GM18861 (cell line): ENCODE data around the gene CLIP1.
"Not testable (repeated sequence)": the region's sequence is repeated elsewhere in the genome, so short reads cannot be mapped to it uniquely, and the experiment has no call there.

Experiments used
- ATAC-seq: cut with Tn5 transposase; IDR thresholded peaks from one replicate; pipeline ENCODE4 v1.9.1; 2021; ENCODE audit not compliant: unreplicated experiment

Gene CLIP1

DNA sequence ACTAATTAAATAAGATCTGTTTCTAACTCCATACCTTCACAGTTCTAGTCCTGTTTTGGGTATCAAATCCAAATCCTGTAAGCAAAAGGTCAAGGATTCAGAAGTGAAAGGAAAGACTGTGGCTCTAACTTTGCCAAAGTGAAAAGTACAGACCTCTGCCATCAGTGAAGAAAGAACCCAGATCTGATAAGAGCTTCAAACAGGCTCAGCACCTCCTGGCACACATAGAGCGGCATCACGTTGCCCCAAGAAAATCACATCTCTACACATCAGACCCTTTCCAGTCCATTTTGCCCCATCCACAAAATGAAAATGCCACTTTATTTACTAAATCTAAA lies 23.2 kb downstream of the CLIP1 start:
- no peak for ATAC-seq

DNA sequence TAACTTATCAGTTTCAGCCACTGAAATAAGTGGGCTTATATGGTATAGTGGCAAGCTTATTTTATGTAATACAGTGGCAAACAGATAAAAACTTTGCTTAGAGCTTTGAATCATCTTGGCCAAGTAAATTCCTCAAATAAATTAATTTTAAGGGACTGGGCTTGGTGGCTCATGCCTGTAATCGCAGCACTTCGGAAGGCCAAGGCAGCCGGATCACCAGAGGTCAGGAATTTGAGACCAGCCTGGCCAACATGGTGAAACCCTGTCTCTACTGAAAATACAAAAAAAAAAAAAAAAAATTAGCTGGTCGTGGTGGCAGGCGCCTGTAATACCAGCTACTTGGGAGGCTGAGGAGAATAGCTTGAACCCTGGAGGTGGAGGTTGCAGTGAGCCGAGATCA lies 24.5 kb downstream of the CLIP1 start:
- ATAC-seq: not testable (repeated sequence)

DNA sequence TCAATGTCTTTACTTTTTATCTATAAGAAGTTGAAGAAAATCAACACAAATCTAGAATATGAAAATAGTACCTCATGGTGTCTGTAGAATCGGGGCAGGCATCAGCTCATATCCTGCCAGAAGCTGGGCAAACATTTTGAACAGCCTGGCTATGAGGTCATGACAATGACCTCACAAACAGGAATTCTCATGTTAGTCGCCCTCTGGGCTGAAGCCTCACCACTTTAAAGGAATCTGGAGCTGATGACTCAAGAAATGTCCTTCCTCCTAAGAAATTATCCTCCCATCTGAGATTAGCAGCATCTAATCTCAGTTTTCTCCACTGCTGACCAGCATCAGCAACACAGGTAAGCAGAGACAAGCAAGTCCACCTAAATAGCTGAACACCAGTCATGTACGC lies 27.1 kb downstream of the CLIP1 start:
- ATAC-seq: no peak

DNA sequence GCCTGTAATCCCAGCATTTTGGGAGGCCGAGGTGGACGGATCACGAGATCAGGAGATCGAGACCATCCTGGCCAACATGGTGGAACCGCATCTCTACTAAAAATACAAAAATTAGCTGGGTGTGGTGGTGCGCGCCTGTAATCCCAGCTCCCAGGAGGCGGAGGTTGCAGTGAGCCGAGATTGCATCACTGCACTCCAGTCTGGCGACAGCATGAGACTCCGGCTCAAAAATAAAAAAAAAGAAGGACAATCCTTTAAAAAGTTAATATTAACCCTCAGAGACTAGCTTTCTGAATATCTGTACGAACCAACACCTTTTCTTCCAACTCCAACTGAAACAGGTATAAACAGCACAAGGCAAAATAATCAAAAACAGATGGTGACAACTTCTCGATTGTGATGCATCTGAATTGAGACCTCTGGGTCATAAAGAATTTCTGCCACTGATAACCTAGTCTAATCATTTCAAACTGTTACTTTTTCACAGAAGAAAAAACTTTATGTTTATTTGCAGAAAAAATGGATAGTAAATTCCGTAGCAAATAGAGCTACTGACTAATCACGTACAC lies 27.8 kb downstream of the CLIP1 start:
- ATAC-seq: no peak

DNA sequence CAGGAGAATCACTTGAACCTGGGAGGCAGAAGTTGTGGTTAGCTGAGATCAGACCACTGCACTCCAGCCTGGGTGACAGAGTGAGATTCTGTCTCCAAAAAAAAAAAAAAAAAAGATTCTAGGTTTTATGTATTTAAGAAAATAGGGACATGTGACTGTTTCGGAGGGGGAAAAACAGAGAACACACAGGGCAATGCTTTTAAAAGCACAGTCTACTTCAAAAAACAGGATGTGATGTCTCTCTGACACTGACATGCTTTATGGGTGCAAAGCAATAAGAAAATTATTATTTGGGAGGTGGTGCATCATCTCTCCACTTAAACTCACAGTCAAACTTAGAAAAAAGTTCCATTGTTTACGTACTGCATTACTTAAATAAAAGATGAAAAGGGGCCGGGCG lies 28.7 kb downstream of the CLIP1 start:
- no peak for ATAC-seq

DNA sequence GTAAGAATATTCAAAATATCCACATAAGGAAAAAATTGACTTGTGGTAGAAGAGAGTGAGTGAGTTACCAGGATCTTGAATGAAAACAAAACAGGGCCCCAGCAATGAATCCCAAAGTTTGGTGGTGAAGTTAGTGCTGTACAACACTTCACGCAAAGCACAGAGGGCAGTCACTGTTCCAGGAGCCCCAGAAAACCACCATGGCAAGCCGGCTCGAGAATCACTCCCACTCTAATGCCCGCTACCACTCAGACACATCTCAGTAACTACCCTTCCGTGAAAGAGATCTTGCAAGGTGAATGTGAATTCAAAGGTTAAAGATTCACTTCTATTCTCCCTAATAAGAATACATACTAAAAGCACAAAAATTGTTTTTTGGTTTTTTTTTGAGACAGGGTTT lies 30.1 kb downstream of the CLIP1 start:
- no peak for ATAC-seq

DNA sequence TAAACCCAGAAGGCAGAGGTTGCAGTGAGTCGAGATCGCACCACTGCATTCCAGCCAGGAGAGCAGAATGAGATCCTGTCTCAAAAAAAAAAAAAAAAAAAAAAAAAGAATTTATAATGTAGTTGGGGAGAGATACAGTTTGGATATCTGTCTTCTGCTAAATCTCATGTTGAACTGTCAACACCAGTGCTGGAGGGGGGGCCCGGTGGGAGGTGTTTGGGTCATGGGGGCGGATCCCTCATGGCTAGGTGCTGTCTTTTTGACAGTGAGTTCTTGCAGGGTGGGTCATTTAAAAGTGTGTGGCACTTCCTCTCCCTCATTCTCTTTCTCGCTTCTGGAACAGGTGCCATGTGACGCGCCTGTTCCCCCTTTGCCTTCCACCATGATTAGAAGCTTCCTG lies 32.8 kb downstream of the CLIP1 start:
- ATAC-seq: no peak

DNA sequence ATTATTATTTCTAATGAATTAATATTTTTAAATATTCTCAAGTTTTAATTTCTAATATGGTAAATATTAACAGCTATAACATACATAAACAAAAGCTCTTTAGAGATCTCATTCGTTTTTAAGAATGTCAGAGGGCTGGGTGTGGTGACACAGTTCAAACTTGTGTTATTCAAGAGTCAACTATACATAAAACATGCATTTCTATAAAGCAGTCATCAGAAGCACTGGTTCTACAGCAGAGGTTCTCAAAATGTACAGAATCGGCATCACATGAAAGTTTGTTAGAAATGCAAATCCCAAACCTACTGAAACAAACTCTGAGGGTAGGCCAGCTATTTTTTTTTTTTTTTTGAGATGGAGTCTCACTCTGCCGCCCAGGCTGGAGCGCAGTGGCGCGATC lies 34.6 kb downstream of the CLIP1 start:
- ATAC-seq: no peak

DNA sequence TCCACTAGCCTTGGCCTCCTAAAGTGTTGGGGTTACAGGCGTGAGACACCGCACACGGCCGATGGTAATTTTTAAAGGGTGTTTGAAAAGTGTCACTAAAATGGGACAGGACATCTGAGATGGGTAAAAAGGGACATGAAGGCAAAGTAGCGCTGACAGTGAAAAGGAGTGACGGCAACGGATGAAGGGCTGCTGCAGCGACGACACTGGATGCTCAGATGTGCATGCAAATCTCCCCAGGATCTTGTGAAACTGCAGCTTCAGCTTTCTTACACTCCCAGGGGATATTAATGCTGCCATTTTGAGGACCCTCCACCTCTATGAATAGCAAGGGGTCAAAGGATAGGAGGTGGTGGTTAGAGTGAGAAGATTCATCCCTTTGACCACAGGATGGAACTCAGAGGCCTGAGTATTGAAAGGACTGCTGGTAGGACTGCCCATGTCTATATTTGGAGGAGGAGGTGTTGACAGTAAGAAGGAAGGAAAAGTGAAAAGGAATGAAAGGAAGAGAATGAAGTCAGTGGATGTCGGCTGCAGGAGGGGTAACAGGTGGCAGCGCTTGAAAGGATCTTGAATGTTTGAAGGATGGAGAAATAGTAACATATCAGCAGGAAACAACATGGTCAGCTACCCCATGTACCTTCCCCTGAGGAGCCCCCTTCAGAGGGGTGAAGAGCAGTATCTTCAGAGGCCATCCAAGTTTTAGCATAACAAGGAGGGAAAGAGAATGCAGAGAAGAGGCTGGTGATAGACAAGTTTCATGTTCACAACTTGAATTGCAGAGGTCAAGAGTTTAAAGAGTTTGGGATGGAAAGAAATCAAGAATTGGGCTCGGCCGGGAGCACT lies 37.1 kb downstream of the CLIP1 start:
- ATAC-seq: no peak

DNA sequence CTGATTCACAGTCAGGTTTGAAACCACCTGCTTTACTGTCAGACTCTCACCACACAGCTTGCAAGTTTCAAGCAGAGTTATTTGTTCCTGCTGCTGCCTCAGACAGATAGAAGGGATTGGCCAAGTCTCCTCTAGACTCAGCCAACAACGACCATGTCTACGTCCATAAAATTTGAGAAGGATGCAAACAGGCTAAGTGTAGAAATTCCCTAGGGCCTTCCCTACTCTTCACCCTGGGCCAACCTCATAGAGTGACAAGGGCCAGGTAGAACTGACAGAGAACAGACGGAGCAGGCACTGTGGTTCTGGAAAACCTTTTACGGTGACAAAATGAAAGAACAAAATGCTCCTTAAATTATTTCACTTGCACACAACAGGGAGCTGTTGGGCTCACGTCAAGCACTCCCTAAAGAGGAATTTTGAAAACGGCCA lies 39.5 kb downstream of the CLIP1 start:
- ATAC-seq: no peak

DNA sequence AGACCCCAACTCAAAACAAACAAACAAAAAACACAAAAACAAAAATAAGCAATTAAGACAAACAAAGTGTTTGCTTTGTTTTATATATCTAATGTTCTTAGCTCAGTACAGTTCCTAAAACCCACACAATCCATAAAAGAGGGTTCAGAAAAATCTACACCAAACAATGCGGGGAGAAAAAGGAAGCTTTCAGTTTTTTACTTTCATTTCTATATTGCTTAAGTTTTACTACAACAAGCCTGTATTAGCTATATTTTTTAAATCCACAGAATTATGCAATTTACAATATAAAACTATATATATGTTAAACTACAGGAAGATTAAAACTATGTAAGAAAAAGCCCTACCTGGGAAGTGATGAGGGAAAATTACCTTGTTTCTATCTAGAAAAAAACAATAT lies 41.4 kb downstream of the CLIP1 start:
- ATAC-seq: no peak

DNA sequence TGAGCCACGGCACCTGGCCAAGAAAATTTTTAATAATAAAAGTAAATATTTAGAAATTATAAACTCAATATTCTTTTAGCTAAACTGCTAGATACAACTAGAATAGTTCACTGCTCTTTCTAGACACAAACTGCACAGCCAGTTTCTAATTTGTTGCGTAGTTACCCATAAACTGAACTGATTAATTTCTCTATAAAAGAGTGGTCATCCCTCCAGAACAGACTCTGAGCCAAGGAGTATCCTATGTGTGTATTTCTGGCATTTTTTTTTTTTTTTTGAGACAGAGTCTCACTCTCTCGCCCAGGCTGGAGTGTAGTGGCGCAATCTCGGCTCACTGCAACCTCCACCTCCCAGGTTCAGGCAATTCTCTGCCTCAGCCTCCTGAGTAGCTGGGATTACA lies 45.7 kb downstream of the CLIP1 start:
- not testable (repeated sequence) for ATAC-seq

DNA sequence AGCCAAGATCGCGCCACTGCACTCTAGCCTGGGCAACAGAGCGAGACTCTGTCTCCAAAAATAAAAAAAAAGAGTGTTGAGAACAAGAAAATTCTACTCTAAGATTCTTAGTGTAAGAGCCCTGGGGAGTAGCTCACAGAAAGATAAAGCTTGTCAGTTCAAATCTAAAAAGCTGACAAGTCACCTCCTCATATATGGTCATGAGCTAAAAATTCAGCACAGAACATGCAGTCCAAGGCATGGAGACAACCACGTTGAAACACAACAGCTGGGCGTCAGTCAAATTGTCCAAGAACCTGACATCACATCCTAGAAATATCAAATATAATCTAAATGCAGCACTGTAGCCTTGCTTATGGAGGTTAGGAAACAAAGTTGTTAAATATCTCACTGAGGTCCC lies 47.8 kb downstream of the CLIP1 start:
- ATAC-seq: no peak

DNA sequence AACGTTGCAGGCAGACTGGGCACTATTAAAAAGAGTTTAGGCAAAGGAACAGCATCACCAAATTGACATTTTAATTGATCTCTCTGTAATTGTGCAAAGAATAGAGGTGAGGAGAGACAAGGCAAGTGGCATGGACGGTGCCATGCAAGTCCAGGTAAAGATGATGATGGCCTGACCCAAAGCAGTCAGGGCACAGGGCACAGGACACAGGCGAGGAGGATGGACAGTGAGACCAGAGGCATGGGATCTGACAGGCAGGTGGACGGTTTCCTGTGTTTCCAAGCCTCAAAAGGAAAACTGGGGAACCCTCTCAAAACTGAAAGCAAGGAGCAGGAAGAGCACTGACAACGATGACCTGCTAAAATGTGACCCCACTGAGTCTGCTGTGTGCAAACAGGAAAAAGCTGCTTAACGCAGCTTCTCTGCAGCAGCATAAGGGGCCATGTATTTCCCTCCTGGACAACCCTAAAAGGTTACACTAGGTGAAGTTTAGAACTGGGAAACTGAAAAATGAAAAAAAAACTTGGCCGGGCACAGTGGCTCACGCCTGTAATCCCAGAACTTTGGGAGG lies 50.9 kb downstream of the CLIP1 start:
- no peak for ATAC-seq

DNA sequence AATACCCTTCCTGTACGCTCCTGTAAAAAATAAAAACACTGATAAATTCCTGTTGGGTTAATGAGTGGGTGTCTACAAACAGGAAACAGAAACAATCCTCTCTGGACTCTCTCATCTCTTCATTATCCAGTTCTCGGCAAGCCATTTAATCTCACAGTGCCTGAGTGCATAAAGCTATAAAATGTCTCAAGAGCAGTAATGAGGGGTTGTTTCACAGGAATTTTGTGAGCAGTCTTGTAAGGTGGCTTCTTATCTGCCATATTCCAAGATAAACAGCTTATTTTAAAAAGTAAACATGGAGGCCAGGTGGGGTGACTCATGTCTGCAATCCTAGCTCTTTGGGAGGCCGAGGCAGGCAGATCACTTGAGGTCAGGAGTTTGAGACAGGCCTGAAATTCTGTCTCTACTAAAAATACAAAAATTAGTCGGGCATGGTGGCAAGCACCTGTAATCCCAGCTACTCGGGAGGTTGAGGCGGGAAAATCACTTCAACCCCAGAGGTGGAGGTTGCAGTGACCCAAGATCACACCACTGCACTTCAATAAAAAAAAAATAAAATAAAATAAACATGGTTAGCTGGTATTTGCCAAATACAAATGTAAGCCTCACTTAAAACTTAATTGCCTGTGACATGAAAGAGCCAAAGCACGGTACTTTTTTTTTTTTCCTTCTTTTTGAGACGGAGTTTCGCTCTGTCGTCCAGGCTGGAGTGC lies 54.0 kb downstream of the CLIP1 start:
- no peak for ATAC-seq

DNA sequence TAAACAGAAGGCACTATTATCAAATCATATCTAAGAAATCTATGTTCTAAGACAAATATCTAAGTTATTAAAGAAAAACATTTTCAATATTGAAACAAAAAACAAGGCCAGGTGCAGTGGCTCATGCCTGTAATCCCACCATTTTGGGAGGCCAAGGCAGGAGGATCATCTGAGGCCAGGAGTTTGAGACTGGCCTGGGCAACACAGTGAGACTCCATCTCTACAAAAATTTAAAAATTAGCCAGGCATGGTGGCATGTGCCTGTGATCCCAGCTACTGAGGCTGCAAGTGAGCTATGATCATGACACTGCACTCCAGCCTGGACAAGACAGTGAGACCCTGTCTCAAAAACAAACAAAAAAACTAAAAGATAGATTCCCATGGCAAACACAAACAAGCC lies 54.8 kb downstream of the CLIP1 start:
- ATAC-seq: not testable (repeated sequence)

DNA sequence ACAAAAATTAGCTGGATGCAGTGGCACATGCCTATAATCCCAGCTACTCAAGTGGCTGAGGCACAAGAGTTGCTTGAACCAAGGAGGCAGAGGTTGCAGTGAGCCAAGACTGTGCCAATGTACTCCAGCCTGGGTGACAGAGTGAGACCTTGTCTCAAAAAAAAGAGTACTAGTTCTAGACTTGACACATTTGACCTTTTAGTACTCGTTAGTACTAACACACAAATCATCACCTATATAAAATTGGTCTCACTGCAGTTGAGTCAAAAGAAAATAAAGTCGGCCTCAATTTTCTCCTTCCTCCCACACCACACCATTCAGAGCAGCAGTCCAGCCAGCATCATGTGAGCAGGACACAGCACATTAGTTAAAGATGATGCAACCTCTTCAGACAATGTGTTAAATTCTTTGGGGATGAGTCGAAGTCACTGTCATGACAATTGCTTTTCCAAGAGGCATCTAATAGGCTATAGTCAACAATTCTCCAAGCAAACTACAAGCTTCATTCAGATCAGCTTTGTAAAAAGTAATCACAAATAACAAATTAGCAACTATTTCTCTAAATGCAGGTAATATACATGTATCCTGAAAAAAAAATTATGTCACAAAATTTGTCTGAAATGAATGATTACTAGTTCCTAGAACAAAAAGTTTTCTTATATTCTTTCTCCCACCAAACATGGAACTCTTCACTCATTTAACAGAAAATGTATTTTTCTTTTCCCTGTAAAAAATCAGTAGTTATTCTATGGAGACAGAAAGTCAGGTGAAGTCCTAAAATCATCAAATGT lies 55.6 kb downstream of the CLIP1 start:
- no peak for ATAC-seq

DNA sequence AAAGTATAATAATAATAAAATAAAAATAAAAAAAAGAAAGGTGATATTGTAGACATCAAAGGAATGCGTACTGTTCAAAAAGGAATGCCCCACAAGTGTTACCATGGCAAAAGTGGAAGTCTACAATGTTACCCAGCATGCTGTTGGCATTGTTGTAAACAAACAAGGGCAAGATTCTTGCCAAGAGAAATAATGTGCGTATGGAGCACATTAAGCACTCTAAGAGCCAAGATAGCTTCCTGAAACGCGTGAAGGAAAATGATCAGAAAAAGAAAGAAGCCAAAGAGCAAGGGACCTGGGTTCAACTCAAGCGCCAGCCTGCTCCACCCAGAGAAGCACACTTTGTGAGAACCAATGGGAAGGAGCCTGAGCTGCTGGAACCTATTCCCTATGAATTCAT lies 57.2 kb downstream of the CLIP1 start:
- not testable (repeated sequence) for ATAC-seq

DNA sequence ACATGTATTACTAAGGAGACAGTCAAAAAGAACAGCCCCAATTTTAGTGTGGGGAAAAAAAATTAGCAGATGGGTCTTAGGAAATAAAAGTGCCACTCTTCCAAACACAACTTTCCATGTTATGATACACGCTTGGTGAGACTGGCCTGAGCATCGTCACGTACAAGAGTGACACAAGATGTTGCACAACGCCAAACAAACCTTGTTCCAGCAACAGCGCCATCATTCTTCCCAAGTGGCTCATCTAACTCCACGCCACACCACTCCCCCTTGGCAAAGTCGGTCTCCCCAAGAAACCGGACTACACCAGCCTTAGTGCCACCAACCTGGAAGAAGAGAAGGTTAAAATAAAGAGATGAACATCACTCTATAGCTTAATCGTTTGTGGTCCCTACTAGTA lies 58.7 kb downstream of the CLIP1 start:
- ATAC-seq: no peak

DNA sequence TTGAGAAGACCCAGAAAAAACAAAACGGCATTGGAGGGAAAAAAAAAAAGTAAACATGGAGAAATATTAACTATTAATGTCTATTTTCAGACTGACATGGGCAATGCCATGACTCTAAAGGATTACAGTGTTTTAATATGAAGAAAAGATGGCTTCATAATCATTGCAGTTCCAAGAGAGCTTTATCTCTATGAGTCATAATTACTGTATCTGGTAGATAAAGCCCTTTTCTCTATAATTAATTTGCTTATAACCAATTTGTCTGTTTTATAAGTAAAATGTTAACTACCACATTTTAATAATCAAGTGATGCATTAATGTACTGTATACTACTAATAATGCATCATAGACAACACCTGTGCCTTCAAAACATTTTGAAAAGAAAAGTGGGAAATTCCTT lies 59.7 kb downstream of the CLIP1 start:
- ATAC-seq: no peak

DNA sequence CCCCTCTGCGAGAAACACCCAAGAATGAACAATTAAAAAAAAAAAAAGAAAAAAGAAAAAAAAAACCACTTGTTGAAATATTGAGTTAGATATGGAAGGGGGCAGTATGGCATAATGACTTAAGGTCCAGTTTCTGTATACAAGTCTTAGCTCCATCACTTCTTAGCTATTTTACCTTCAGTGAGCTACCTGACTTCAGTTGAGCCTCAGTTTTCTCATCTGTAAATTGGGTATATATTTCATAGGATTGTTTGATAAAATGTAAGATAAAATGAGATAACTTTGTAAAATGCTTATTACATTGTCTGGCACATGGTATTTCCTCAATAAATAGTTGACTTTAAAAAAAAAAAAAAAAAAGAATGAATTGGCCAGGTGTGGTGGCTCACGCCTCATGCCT lies 64.1 kb downstream of the CLIP1 start:
- ATAC-seq: not testable (repeated sequence)
